AG09309 (cell line): ENCODE results near the gene TTC28.

Source experiments
- DNase-seq: peaks from one replicate; pipeline ENCODE4 v3.0.0-alpha.2; 2010; ENCODE audit warnings: low read depth
- H3K4me3 ChIP-seq: 2 replicates; pipeline ENCODE4 v1.5.1; 2011; ENCODE audit warnings: mild to moderate bottlenecking, low read depth, low read length, moderate library complexity; ENCODE audit not compliant: control insufficient read depth
- TF ChIP-seq, protein P1 (sequence below): IDR thresholded peaks from 2 replicates; pipeline ENCODE4 v1.5.1; 2011; ENCODE audit warnings: mild to moderate bottlenecking, low read depth, low read length, inconsistent platforms; ENCODE audit not compliant: insufficient read depth, control insufficient read depth; ENCODE audit errors: missing control alignments

TTC28 gene

DNA sequence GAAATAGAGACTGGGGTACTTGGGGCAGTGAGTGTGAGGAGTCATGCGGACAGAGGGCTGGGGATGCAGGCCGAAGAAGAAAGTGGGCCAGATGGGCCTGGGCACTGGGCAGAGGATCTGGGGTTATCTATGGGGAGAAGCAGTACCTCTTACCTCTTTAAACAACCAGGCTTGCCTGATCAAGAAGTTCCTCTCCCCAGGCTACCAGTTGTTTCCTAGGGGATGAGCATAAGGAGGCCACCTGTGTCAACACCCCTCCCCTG lies 662.2 kb downstream of the TTC28 start:
- TF ChIP-seq, protein P1, sequence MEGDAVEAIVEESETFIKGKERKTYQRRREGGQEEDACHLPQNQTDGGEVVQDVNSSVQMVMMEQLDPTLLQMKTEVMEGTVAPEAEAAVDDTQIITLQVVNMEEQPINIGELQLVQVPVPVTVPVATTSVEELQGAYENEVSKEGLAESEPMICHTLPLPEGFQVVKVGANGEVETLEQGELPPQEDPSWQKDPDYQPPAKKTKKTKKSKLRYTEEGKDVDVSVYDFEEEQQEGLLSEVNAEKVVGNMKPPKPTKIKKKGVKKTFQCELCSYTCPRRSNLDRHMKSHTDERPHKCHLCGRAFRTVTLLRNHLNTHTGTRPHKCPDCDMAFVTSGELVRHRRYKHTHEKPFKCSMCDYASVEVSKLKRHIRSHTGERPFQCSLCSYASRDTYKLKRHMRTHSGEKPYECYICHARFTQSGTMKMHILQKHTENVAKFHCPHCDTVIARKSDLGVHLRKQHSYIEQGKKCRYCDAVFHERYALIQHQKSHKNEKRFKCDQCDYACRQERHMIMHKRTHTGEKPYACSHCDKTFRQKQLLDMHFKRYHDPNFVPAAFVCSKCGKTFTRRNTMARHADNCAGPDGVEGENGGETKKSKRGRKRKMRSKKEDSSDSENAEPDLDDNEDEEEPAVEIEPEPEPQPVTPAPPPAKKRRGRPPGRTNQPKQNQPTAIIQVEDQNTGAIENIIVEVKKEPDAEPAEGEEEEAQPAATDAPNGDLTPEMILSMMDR = no peak
- no peak for DNase-seq

DNA sequence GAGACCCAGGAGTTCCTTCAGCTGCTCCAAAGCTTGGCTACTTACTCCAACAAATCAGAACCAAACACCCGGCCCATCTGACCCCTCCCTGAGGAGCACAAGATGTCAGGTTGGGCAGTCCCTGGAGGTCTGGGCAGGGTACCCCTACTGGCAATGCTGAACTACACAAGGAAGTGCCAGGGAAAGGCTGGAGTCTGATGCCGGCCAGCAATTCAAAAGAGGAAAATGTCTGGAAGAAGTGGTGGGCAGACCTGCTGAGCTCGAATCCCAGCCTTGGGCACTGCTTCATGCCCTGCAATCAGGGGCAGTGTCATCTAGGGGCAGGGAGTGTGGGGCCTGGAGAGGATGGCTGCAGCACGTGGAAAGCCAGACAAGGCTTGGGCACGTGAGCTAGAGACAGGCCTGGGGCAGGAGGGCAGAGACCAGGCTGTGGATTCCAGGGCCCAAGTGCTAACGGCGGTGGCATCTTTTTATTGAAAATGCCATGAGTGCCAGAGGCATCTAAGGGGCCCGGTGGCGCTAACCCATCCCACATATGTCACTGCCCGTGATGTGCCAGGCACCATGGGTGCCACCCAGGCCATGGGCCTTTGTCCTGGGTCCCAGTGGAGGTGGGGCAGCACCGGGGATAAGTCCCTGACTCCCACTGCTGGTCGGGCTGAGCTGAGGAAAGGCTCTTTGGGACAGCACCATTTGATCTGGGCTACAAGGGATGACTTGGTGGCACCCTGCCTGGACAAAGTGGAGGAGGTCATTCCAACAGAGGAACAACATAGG lies 662.7 kb downstream of the TTC28 start:
- H3K4me3 ChIP-seq = no peak overlapping the region
- TF ChIP-seq, protein P1 = no peak
- DNase-seq = no peak

More for the DNA sequence above, 662.2 kb downstream of the TTC28 start:
- no peak overlapping the region for H3K4me3 ChIP-seq

GRCh38 chr22:28015676-28016601 lies 663.7 kb downstream of the TTC28 start:
- TF ChIP-seq, protein P1 = no peak
- H3K4me3 ChIP-seq = no peak overlapping the region
- no peak for DNase-seq

- TF ChIP-seq, protein P1 = no peak
- H3K4me3 ChIP-seq = no peak overlapping the region
- DNase-seq = no peak
Observed at GRCh38 chr22:28015046-28015425, 664.6 kb downstream of the TTC28 start.

GRCh38 chr22:28014211-28015045 lies 665.2 kb downstream of the TTC28 start:
- TF ChIP-seq, protein P1 = no peak
- DNase-seq = no peak
- no peak overlapping the region for H3K4me3 ChIP-seq

DNA sequence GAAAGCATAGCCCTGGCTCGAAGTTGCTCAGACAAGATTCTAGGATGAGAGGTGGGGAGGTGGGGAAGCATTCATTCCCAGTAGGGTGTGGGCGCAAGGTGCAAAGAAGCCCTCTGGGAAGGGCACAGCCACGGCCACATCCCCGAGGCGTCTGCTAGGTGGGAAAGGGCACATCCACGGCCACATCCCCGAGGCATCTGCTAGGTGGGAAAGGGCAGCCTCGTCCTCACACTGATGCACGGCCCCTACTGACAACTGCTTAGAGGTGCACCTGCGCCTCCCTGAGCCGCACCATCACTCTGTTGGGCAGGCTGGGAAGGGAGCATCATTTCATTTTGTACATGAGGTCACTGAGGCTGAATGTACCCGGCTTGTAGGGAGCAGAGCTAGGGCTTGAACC lies 666.0 kb downstream of the TTC28 start:
- DNase-seq = no peak
- TF ChIP-seq, protein P1 = no peak

More for the DNA sequence above, 666.0 kb downstream of the TTC28 start:
- H3K4me3 ChIP-seq = no peak overlapping the region
